DMS114 treated with DMSO at 0.1 percent for 48 hours (cell line): ENCODE measurements around the gene NMNAT3.

Source experiments
- DNase-seq: peaks from one replicate; lab custom pipeline; 2025; ENCODE audit not compliant: unreplicated experiment; lab: John Stamatoyannopoulos, UW

The NMNAT3 gene

GRCh38 chr3:139676108-139676507 is 1.7 kb downstream of the NMNAT3 start:
- DNase-seq: no peak

GRCh38 chr3:139675327-139675726 is 2.4 kb downstream of the NMNAT3 start:
- DNase-seq: no peak

- no peak for DNase-seq
Measured at GRCh38 chr3:139674571-139675260, 3.1 kb downstream of the NMNAT3 start.

- DNase-seq: no peak
Measured at GRCh38 chr3:139672884-139673283, 4.9 kb downstream of the NMNAT3 start.

GRCh38 chr3:139671863-139672646 is 5.7 kb downstream of the NMNAT3 start:
- DNase-seq: no peak

GRCh38 chr3:139671107-139671506 is 6.7 kb downstream of the NMNAT3 start:
- DNase-seq: no peak

GRCh38 chr3:139670196-139670595 is 7.6 kb downstream of the NMNAT3 start:
- no peak for DNase-seq

- no peak for DNase-seq
Measured at GRCh38 chr3:139668332-139668731, 9.4 kb downstream of the NMNAT3 start.

GRCh38 chr3:139664958-139665357 is 12.8 kb downstream of the NMNAT3 start:
- no peak for DNase-seq

- no peak for DNase-seq
Measured at GRCh38 chr3:139660269-139660668, 17.5 kb downstream of the NMNAT3 start.

- DNase-seq: no peak
Measured at GRCh38 chr3:139659511-139659910, 18.3 kb downstream of the NMNAT3 start.

- DNase-seq: no peak
Measured at GRCh38 chr3:139657936-139658335, 19.8 kb downstream of the NMNAT3 start.

GRCh38 chr3:139657434-139657833 is 20.3 kb downstream of the NMNAT3 start:
- no peak for DNase-seq

- DNase-seq: no peak
Measured at GRCh38 chr3:139655909-139656595, 21.7 kb downstream of the NMNAT3 start.

- no peak for DNase-seq
Measured at GRCh38 chr3:139654637-139655365, 23.0 kb downstream of the NMNAT3 start.

GRCh38 chr3:139653582-139653981 is 24.2 kb downstream of the NMNAT3 start:
- no peak for DNase-seq

GRCh38 chr3:139652561-139652960 is 25.2 kb downstream of the NMNAT3 start:
- DNase-seq: no peak

GRCh38 chr3:139647866-139648435 is 29.8 kb downstream of the NMNAT3 start:
- no peak for DNase-seq

GRCh38 chr3:139646512-139646911 is 31.3 kb downstream of the NMNAT3 start:
- DNase-seq: no peak

GRCh38 chr3:139642996-139643395 is 34.8 kb downstream of the NMNAT3 start:
- DNase-seq: no peak

GRCh38 chr3:139640456-139640855 is 37.3 kb downstream of the NMNAT3 start:
- no peak for DNase-seq
